ENCODE data around the gene TFDP1. TPM values are rescaled to one million over a fixed set of nuclear protein-coding genes. Genes with fewer than 3 reads are reported as not detected.
"Not testable (repeated sequence)": the region's sequence is repeated elsewhere in the genome, so short reads cannot be mapped to it uniquely, and the experiment has no call there.

TFDP1 gene
- total RNA-seq, 1 donor from 2014 or later: 46.7 TPM

GRCh38 chr13:113589961-113590339 lies 5.4 kb downstream of the TFDP1 start:
- ATAC-seq (peak; percentile 2), DNase-seq (ENCODE audit: missing footprints) (no peak)
- intact Hi-C loops (cut with DNase I): no loop called here

GRCh38 chr13:113591750-113592149 lies 7.2 kb downstream of the TFDP1 start:
- DNase-seq (ENCODE audit: missing footprints) (no peak), ATAC-seq (no peak)
- intact Hi-C loops (cut with DNase I): no loop called here

DNA sequence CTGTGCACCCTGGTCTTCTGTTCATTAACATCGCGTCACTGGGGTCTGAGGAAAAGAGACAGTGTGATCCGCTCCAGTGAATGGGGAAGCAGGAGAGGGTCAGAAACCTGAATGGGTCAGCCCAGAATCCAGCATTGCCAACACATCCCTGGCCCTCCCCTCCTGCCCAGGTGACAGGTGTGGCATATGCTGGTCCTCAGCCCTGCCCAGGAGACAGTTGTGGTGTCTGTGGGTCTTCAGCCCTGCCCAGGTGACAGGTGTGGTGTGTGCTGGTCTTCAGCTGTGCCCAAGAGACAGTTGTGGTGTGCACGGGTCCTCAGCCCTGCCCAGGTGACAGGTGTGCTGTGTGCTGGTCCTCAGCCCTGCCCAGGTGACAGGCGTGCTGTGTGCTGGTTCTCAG lies 8.0 kb downstream of the TFDP1 start:
- ATAC-seq: no peak
- no peak for DNase-seq (ENCODE audit: missing footprints)
- intact Hi-C loops (cut with DNase I): no loop called here

DNA sequence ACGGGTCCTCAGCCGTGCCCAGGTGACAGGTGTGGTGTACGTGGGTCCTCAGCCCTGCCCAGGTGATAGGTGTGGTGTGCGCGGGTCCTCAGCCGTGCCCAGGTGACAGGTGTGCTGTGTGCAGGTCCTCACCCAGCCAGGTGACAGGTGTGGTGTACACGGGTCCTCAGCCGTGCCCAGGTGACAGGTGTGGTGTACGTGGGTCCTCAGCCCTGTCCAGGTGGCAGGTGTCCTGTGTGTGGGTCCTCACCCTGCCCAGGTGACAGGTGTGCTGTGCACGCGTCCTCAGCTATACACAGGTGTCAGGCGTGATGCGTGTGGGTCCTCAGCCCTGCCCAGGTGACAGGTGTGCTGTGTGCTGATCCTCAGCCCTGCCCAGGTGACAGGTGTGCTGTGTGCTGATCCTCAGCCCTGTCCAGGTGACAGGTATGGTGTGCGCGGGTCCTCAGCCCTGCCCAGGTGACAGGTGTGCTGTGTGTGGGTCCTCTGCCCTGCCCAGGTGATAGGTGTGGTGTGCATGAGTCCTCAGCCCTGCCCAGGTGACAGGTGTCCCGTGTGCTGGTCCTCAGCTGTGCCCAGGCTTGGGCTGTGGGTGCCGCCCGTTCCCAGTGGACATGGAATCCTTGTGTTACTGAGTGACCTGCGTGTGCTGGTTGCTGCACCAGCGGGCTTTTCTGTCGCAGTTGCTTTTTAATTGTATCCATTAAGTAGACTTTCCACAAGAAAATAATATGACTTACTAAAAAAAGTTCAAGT lies 9.7 kb downstream of the TFDP1 start:
- intact Hi-C loops (cut with DNase I); ATAC-seq; DNase-seq (ENCODE audit: missing footprints): not testable (repeated sequence)

DNA sequence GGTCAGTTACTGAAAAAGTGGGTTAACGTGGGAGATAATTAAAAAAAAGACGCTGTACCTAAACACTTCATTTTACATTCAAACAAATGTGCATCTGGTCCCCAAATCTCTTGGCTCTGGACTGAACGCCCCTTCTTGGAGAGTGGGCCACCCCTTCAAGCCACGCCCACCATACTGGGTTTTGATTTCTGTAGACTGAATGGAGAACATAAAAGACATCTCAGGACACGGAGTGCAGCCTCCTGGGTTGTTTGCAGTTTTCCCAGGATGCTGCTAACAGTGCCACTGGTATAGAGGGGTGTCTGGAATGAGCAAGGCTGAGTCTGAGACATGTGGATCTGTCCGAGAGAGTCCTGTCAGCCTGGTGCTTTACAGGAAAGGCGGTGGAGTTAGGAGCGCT lies 10.6 kb downstream of the TFDP1 start:
- intact Hi-C loops (cut with DNase I): no loop called here
- ATAC-seq (no peak), DNase-seq (ENCODE audit: missing footprints) (no peak)

- DNase-seq (ENCODE audit: missing footprints) (no peak), ATAC-seq (no peak)
- intact Hi-C loops (cut with DNase I): no loop called here
Observed at GRCh38 chr13:113596321-113597200, 12.0 kb downstream of the TFDP1 start.

- intact Hi-C loops (cut with DNase I): no loop called here
- DNase-seq (ENCODE audit: missing footprints) (no peak), ATAC-seq (no peak)
Observed at GRCh38 chr13:113597391-113598080, 13.0 kb downstream of the TFDP1 start.

DNA sequence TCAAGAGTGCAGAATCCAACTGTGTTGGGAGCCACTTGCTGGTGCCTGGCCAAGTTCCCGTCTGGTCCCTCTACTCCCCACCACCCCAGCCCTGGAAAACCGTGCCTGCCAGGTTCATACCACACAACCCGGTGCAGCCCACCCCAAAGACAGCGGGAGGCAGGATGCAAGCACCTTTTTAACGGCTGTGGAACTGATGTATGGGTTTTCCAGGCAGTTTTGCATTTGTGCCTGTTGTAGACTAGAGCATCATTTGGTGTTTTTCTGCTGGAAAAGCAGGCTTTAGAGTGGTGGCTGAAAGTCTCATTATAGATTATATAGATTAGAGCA lies 13.5 kb downstream of the TFDP1 start:
- intact Hi-C loops (cut with DNase I): no loop called here
- DNase-seq (ENCODE audit: missing footprints) (no peak), ATAC-seq (no peak)

- ATAC-seq (no peak), DNase-seq (ENCODE audit: missing footprints) (no peak)
- intact Hi-C loops (cut with DNase I): no loop called here
Observed at GRCh38 chr13:113598481-113598880, 13.9 kb downstream of the TFDP1 start.

DNA sequence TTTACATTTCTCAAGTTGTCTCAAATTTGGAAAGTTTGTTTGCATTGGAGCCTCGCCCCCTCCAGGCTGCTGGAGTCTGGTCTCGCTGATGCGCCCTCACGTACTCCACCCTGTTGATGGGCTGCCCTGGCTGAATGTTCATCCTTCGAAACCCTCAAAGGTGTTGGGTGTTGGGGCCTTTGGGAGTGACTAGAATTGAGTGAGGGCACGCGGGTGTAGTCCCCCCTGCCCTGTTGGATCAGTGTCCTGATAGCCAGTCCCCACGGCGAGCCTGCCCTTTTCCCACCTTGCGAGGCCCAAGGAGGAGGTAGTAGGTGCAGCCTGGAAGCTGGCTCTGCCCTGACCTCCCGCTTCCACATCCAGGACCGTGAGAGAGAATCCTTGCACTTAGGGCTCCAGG lies 14.8 kb downstream of the TFDP1 start:
- ATAC-seq: no peak
- intact Hi-C loops (cut with DNase I): no loop called here
- DNase-seq (ENCODE audit: missing footprints): no peak

- intact Hi-C loops (cut with DNase I): no loop called here
- no peak for DNase-seq (ENCODE audit: missing footprints)
- no peak for ATAC-seq
Observed at GRCh38 chr13:113601166-113602070, 16.9 kb downstream of the TFDP1 start.

- no peak for ATAC-seq
- intact Hi-C loops (cut with DNase I): no loop called here
- DNase-seq (ENCODE audit: missing footprints): no peak
Observed at GRCh38 chr13:113602291-113602988, 17.9 kb downstream of the TFDP1 start.

- ATAC-seq (no peak), DNase-seq (ENCODE audit: missing footprints) (no peak)
- intact Hi-C loops (cut with DNase I): no loop called here
Observed at GRCh38 chr13:113603116-113603710, 18.7 kb downstream of the TFDP1 start.

DNA sequence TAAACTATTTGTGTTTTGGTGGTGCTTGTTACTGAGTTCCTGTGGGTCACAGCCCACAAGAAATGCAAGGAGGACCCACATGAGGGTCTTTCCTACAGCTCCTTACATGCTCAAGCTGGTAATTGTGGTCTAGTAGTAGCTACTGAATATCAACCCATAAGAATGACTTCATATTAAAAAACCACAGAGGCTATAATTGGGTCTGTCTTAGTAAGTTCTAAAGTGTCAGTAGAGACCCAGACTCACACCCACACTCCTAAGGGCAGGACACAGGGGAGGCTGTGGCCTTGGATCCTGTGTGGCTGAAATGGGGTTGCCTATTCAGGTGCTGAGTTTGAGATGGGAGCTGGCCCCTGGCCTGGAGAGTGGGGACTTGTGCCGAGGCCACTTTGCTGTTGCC lies 19.6 kb downstream of the TFDP1 start:
- ATAC-seq: no peak
- DNase-seq (ENCODE audit: missing footprints): no peak
- intact Hi-C loops (cut with DNase I): no loop called here

GRCh38 chr13:113605461-113605860 lies 20.9 kb downstream of the TFDP1 start:
- ATAC-seq (no peak), DNase-seq (ENCODE audit: missing footprints) (no peak)
- intact Hi-C loops (cut with DNase I): no loop called here

- intact Hi-C loops (cut with DNase I): no loop called here
- ATAC-seq (no peak), DNase-seq (ENCODE audit: missing footprints) (no peak)
Observed at GRCh38 chr13:113605866-113606438, 21.4 kb downstream of the TFDP1 start.

DNA sequence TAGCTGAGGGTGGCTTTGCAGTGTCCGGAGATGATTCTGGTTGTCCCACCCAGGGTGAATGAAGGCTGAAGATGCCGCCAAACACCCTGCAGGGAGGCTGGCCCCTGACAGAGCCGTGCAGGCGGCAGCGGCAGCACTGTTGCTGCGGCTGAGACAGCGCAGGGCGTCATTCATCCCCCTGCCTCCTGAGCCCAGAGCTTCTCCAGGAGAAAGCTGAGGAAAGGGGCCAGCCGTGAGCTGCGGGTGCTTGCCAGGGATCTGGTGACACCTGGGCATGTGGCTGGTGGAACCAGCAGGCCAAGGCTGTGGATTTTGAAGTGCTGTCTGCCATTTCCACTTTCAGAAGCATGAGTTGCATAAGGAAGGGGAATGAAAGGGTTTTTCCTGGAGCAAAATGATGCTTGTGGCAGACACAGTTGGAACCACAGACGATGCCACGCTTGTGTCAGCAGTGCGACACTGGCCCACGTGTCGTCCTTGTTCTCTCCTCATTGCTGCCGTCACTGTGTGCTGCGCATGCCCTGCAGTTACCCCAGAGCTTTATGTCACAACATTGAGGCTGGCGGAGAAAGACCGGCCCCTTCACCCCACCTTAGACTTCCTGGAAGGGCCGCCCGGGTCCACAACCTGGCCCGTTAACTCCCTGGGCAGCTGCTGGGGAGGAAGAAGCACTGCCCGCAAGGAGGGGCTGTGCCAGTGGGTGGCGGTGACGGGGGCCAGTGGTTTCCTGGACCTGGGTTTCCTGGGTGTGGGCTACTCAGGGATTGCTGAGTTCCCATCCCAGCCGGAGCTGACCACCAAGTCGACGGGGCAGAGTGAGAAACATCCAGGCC lies 22.7 kb downstream of the TFDP1 start:
- ATAC-seq (no peak), DNase-seq (ENCODE audit: missing footprints) (peak; percentile 84)
- intact Hi-C loops (cut with DNase I): no loop called here
